GM12878 (cell line): ENCODE measurements around the gene SHC1. TPM values are rescaled to one million over a fixed set of nuclear protein-coding genes. Genes with fewer than 3 reads are reported as not detected.

ENCODE experiments used
- ATAC-seq: fragments of 200-7000 bp; cut with Tn5 transposase; 3 replicates; pipeline ENCODE4 v1.9.1; 2020; ENCODE audit warnings: mild to moderate bottlenecking, moderate library complexity
- BruUV-seq: library from RNA; stranded (reverse); fragments of 400-500 nt; replicated peaks from 2 replicates; lab custom pipeline; 2021; lab: Mats Ljungman, UMichigan
- CTCF ChIA-PET: fragments of 300-600 bp; sonication (Branson Sonifier 250); formaldehyde crosslinking; extraction: SDS; loops from one replicate; lab custom pipeline; 2021; ENCODE audit warnings: inconsistent platforms; lab: Yijun Ruan, JAX
- POLR2A ChIA-PET: fragments of 350-600 bp; formaldehyde crosslinking; extraction: SDS; loops from one replicate; lab custom pipeline; 2021; ENCODE audit warnings: inconsistent platforms; lab: Charles Lee
- RAD21 ChIA-PET: fragments of 300-600 bp; sonication (Branson Sonifier 250); formaldehyde crosslinking; loops from one replicate; lab custom pipeline; 2023; ENCODE audit warnings: antibody characterized with exemption; ENCODE audit not compliant: unreplicated experiment; lab: Charles Lee
- SMC1A ChIA-PET: fragments of 300-600 bp; sonication (Branson Sonifier 250); formaldehyde crosslinking; loops from one replicate; lab custom pipeline; 2023; ENCODE audit not compliant: unreplicated experiment, uncharacterized antibody; lab: Charles Lee
- DNase-seq: peaks from one replicate; pipeline ENCODE4 v3.0.0-alpha.2; 2011; ENCODE audit warnings: low read depth, low spot score
- FAIRE-seq: peaks from 3 replicates; lab custom pipeline; 2011; peaks lifted over from hg19 to GRCh38; lab: Jason Lieb, UNC
- H2AFZ ChIP-seq: 2 replicates; pipeline ENCODE4 v1.6.0; 2011; ENCODE audit warnings: low read depth, low read length, control low read depth; ENCODE audit not compliant: control insufficient read depth
- H3K27ac ChIP-seq: 2 replicates; pipeline ENCODE4 v1.5.1; 2011; ENCODE audit warnings: control low read depth; ENCODE audit not compliant: control insufficient read depth, insufficient read depth
- H3K27me3 ChIP-seq, 2 experiments: replicated peaks in 1 of 2; 2 replicates each; pipeline versions ENCODE4 v1.6.0 to v1.6.1; 2011; ENCODE audit warnings: low read length in 1 of 2; ENCODE audit not compliant: control insufficient read depth in 2 of 2, insufficient read depth in 2 of 2
- H3K36me3 ChIP-seq, 2 experiments: 2 replicates each; pipeline ENCODE4 v1.5.1; 2011; ENCODE audit warnings: low read length in 1 of 2; ENCODE audit not compliant: control insufficient read depth in 2 of 2, insufficient read depth in 2 of 2
- H3K4me1 ChIP-seq: 2 replicates; pipeline ENCODE4 v1.6.1; 2011; ENCODE audit warnings: mild to moderate bottlenecking, low read length, moderate library complexity, mixed read lengths; ENCODE audit not compliant: control insufficient read depth, insufficient read depth
- H3K4me2 ChIP-seq: 2 replicates; pipeline ENCODE4 v1.6.0; 2011; ENCODE audit warnings: control low read depth; ENCODE audit not compliant: control insufficient read depth, insufficient read depth
- H3K4me3 ChIP-seq: fragments of 200-600 bp; sonication (generic); 2 replicates; pipeline ENCODE4 v1.5.1; 2016
- H3K79me2 ChIP-seq: 2 replicates; pipeline ENCODE4 v1.6.0; 2011; ENCODE audit warnings: low read length; ENCODE audit not compliant: control insufficient read depth, insufficient read depth
- H3K9ac ChIP-seq: 2 replicates; pipeline ENCODE4 v1.8.0; 2011; ENCODE audit warnings: low read length, control low read depth, mixed read lengths; ENCODE audit not compliant: control insufficient read depth, insufficient read depth
- H3K9me3 ChIP-seq: replicated peaks from 3 replicates; pipeline ENCODE4 v1.5.1; 2011; ENCODE audit warnings: mild to moderate bottlenecking, low read length; ENCODE audit not compliant: control insufficient read depth, insufficient read depth
- H4K20me1 ChIP-seq: 2 replicates; pipeline ENCODE4 v1.6.0; 2011; ENCODE audit not compliant: control insufficient read depth, insufficient read depth
- BCL11A ChIP-seq: IDR thresholded peaks from 2 replicates; pipeline ENCODE4 v1.6.1; 2011; ENCODE audit warnings: low read depth, low read length
- CEBPB ChIP-seq, 2 experiments: fragments of 150-350 bp in 1 of 2; IDR thresholded peaks; 2 replicates each; pipeline ENCODE4 v1.6.1; 2012 to 2014; ENCODE audit warnings: low read depth in 2 of 2, low read length in 2 of 2, borderline replicate concordance in 1 of 2, inconsistent platforms in 1 of 2
- JUND ChIP-seq: IDR thresholded peaks from 2 replicates; pipeline ENCODE4 v1.6.1; 2012; ENCODE audit warnings: low read depth, mild to moderate bottlenecking, low read length, improper control_type of control experiment, moderate library complexity
- MXI1 ChIP-seq: fragments of 150-350 bp; IDR thresholded peaks from 2 replicates; pipeline ENCODE4 v1.6.1; 2011; ENCODE audit warnings: low read depth, mild to moderate bottlenecking, inconsistent platforms, low read length, improper control_type of control experiment
- MYB ChIP-seq: fragments of 150-350 bp; IDR thresholded peaks from 2 replicates; pipeline ENCODE4 v1.6.1; 2014; ENCODE audit warnings: mild to moderate bottlenecking, low read depth, low read length, borderline replicate concordance
- RUNX3 ChIP-seq: IDR thresholded peaks from 2 replicates; pipeline ENCODE4 v1.6.1; 2012; ENCODE audit warnings: low read length, inconsistent platforms
- TBL1XR1 ChIP-seq: IDR thresholded peaks from 2 replicates; pipeline ENCODE4 v1.6.1; 2012; ENCODE audit warnings: low read depth, low read length, improper control_type of control experiment
- YY1 ChIP-seq: IDR thresholded peaks from 2 replicates; pipeline ENCODE4 v1.6.1; 2011; ENCODE audit warnings: low read depth, mild to moderate bottlenecking, low read length
- WGBS: methylation state at CpG from one replicate; pipeline ENCODE4 v1.1.6; 2016; ENCODE audit warnings: low lambda C conversion rate; ENCODE audit not compliant: insufficient replicate concordance, insufficient coverage; ENCODE audit errors: missing lambda C conversion rate; 5-methylcytosine and 5-hydroxymethylcytosine counted together
- in situ Hi-C: fragments of 300-500 bp; cut with MboI; formaldehyde crosslinking; loops from 9 replicates; pipeline ENCODE4 v1.14.3; 2018; ENCODE audit warnings: mixed read lengths
- intact Hi-C: fragments of 100-400 bp; cut with micrococcal nuclease; formaldehyde crosslinking; loops from one replicate; pipeline ENCODE4 v1.14.2; 2022; ENCODE audit not compliant: unreplicated experiment
- polyA plus RNA-seq, 11 experiments: library from polyadenylated mRNA; depleted of rRNA in 4 of 11; unstranded in 6 of 11; stranded (reverse) in 5 of 11; fragments of >200 nt; fragmentation: Nextera tagmentation in 4 of 11; fragmentation: Illumina TruSeq in 1 of 11; extraction: Ambion mirVana in 4 of 11; extraction: Trizol in 1 of 11; gene quantifications; 1 replicate in 1 of 11; 2 replicates in 10 of 11; pipeline versions ENCODE4 v1.2.1 to v1.2.3, GENCODE V29; 2011 to 2016; ENCODE audit warnings: inconsistent platforms in 2 of 11, missing spikeins in 2 of 11, low read depth in 1 of 11
- total RNA-seq, 4 experiments: library from RNA; depleted of rRNA in 3 of 4; stranded (reverse); fragments of >200 nt in 3 of 4; fragmentation: Illumina TruSeq in 1 of 4; extraction: Trizol in 1 of 4; gene quantifications; 2 replicates each; pipeline versions ENCODE4 v1.2.1 to v1.2.3, GENCODE V29; 2013 to 2021
- TF ChIP-seq, protein P1 (sequence below): fragments of 450-650 bp; IDR thresholded peaks from 2 replicates; pipeline ENCODE4 v1.6.1; 2017; ENCODE audit warnings: borderline replicate concordance
- TF ChIP-seq, protein P2 (sequence below): fragments of 150-350 bp; IDR thresholded peaks from 2 replicates; pipeline ENCODE4 v1.6.1; 2014; ENCODE audit warnings: mild to moderate bottlenecking, low read depth, low read length

SHC1 gene
- total and polyA plus RNA-seq, 10 of the 15 experiments (the other 5 are each of a cell fraction or from before 2014, with no cell fraction given), result 2.6 to 49.3 (median 25.2) TPM

DNA sequence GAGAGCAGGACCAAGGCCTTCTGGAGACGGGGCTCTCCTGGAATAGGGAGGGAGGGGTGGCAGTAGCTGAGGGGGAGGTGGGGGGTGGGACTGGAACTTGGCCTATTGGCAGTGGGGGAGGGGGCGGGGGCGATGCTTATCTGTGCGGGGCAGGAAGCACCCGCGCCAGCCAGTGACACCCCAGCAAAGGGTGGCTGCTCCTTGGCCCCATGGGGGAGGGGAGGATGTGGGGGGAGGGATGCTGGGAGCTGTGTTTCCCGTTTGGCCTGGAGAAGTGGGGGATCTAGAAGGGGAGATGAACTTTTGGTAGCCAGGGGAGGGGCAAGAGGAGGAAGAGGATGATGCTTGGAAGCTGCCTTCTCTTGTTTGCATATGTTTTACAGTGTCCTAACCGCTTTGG is 43.1 kb upstream of the SHC1 start:
- Histone ChIP-seq H3K9ac (no peak overlapping the region), H3K9me3 (no peaks in the 10 kb centered on the region), H3K27me3 (no peaks in the 10 kb centered on the region), H4K20me1 (no peaks in the 10 kb centered on the region), H3K79me2 (peaks cover 4% of the 10 kb centered on the region), H2AFZ (no peak overlapping the region), H3K4me2 (no peak overlapping the region), H3K4me3 (no peak overlapping the region), H3K27ac (no peak overlapping the region), H3K36me3 (peaks cover 0 to 22% of the 10 kb centered on the region in 2 experiments; a peak in 3 of 4 replicates), H3K4me1 (peaks cover 38% of the 10 kb centered on the region)
- DNase-seq (no peak), FAIRE-seq (no peak), ATAC-seq (no peak)
- POLR2A ChIA-PET, result no interaction called here
- whole genome bisulfite sequencing, result 96% methylated on average over 3 of the region's 8 CpGs
- in situ Hi-C loops, result no loop called here
- BruUV-seq, result no TSS peak
- intact Hi-C loops, result no loop called here
- CTCF ChIA-PET, result interaction anchor here (1.2 to 1.4 kb wide), 2 partner anchors 16 to 49 kb away, joined by 3 to 4 read pairs; no protein-coding TSS in a partner anchor
- RAD21 ChIA-PET, result no interaction called here
- SMC1A ChIA-PET, result no interaction called here
- TF ChIP-seq RUNX3 (no peak), JUND (no peak), TBL1XR1 (no peak), CEBPB (IDR thresholded peaks at IDR 0.05; ENCODE audit: borderline replicate concordance in 1 of 2, low read depth in 2 of 2, low read length in 2 of 2) (no peak), YY1 (no peak), MXI1 (no peak), MYB (no peak), BCL11A (no peak)
- TF ChIP-seq, protein P1, sequence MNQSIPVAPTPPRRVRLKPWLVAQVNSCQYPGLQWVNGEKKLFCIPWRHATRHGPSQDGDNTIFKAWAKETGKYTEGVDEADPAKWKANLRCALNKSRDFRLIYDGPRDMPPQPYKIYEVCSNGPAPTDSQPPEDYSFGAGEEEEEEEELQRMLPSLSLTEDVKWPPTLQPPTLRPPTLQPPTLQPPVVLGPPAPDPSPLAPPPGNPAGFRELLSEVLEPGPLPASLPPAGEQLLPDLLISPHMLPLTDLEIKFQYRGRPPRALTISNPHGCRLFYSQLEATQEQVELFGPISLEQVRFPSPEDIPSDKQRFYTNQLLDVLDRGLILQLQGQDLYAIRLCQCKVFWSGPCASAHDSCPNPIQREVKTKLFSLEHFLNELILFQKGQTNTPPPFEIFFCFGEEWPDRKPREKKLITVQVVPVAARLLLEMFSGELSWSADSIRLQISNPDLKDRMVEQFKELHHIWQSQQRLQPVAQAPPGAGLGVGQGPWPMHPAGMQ, result no peak
- TF ChIP-seq, protein P2, sequence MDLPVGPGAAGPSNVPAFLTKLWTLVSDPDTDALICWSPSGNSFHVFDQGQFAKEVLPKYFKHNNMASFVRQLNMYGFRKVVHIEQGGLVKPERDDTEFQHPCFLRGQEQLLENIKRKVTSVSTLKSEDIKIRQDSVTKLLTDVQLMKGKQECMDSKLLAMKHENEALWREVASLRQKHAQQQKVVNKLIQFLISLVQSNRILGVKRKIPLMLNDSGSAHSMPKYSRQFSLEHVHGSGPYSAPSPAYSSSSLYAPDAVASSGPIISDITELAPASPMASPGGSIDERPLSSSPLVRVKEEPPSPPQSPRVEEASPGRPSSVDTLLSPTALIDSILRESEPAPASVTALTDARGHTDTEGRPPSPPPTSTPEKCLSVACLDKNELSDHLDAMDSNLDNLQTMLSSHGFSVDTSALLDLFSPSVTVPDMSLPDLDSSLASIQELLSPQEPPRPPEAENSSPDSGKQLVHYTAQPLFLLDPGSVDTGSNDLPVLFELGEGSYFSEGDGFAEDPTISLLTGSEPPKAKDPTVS, result no peak
